ENCODE measurements around the gene RHOJ.
"Not testable (repeated sequence)": the region's sequence is repeated elsewhere in the genome, so short reads cannot be mapped to it uniquely, and the experiment has no call there.

The RHOJ gene

DNA sequence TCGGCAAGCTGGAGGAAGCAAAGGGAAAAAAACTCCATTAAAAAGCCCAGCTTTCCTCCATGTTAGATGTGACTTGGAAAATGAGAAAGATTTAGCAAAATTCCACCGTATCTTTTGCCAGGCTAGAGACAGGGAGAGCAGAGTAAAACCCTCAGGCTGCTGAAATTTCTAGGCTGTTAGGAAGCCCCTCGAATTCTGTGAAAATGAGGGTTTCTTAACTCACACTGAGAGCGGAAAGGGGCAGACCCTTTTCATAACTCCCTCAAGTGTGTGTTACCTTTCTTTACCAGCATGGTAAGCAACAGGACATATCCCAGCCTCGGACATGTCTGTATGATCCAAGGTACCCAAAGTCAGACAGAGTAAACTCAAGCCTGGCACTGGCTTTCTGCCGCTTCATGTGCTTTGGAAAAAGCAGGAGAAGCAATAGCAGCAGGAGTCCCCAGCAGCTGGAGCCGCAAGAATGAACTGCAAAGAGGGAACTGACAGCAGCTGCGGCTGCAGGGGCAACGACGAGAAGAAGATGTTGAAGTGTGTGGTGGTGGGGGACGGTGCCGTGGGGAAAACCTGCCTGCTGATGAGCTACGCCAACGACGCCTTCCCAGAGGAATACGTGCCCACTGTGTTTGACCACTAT lies at the start of gene RHOJ:
RHOJ (plus strand) TSS at position 37 of the 637 bp plus-strand sequence; CDS start at position 464, 427 bp downstream.
- FAIRE-seq (no peak), DNase-seq (ENCODE audit: low spot score) (no peak)

DNA sequence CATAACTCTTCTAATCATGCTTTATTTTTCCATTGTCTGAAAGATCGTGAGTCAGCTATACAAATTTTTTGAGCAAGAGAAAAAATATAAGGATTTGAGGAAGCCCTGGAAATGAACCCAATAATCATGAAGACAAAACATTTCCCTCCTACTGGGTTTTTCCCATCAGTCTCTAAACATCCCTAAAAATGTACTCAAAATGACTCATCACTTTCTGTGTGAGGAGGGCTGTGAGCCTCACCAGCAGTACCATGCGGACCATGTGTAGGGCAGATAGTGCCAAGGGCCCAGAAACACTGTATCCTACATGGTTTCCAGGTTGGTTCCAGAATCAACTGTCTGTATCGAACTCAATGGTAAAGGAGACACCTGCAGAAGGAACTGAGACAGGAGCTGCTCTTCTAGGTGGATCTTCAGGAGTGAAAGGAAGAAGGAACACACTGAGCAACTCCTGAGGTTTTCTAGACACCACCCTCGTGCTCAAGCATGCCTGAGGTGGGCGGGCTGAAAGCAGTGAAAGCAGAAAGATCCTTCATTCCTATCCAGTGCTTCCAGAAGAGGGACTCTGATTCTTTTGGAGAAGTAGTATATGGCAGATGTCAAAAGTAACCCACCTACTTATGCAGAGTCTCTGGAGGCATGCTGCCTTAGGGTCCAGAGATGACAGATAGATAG lies 48.6 kb upstream of the RHOJ start:
- no peak for DNase-seq (ENCODE audit: low spot score)
- FAIRE-seq, result no peak

DNA sequence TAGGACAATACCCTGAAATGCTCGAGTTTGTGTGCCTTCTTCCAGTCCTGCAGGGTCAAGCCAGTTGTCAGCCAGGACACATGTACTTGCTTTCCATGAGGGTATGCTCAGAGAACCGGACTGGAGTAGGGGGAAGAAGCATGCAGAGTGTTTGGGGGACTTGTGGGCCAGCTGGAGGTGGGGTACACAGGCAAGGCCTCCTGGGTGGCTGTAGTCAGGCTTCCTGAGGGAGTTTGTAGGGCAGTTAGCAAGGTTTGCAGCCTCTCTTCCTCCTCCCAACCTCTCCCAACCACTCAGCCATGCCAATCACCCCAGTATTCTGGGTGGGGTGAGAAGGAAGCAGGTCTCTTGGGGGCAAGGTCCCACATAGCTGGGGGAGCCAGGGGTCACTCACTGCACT lies 47.0 kb upstream of the RHOJ start:
- DNase-seq (ENCODE audit: low spot score), result no peak

DNA sequence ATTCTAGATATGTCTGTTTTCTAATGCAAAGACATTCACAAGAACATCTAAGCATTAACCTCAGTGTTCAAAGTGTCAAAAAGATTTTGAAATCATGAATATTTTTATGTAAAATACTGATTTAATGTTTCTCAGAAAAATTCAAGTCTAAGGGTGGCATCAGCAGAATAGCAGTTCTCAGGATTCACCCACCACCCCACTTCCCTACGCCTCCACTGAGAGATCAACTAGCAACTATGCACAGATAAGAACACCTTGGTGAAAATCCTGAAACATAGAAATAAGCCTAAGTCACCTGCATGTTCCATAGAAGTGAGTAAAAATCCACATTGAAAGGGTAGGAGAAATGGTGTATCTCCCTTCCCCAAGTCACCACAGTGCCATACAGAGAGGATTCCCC lies 40.9 kb upstream of the RHOJ start:
- DNase-seq (ENCODE audit: low spot score), result no peak
- FAIRE-seq, result no peak

More for the DNA sequence above, 47.0 kb upstream of the RHOJ start:
- FAIRE-seq, result no peak

DNA sequence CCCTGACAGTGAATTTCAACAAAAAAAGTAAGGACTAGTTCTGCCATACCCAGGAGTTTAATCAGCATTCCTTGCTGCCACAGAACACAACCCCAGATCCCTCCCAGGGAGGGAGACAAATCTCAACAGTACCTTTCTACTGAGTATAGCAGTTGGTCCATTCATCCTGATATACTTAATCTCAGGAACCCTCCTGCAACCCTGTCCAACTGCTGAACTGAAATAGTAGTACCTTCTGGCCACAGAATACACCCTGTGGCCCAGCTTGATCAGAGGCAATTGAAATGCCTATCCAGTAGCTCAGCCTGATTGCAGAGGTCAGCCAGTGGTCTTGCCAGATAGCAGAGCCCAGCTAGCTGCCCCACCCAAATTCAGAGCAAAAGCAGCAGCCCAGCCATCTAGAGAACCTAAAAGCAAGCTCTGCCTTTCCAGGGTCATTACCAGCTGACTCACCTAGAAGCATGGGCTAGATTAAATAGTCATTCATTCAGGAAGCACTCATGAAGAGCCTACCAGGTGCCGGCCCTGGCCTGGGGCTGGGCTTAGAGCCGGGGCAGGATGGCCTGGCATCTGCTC lies 40.0 kb upstream of the RHOJ start:
- DNase-seq (ENCODE audit: low spot score) (no peak), FAIRE-seq (no peak)

DNA sequence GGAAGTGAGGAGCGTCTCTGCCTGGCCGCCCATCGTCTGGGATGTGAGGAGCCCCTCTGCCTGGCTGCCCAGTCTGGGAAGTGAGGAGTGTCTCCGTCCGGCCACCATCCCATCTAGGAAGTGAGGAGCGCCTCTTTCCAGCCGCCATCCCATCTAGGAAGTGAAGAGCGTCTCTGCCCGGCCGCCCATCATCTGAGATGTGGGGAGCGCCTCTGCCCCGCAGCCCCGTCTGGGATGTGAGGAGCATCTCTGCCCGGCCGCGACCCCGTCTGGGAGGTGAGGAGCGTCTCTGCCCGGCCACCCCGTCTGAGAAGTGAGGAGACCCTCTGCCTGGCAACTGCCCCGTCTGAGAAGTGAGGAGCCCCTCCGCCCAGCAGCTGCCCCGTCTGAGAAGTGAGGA lies 39.0 kb upstream of the RHOJ start:
- FAIRE-seq, result not testable (repeated sequence)

DNA sequence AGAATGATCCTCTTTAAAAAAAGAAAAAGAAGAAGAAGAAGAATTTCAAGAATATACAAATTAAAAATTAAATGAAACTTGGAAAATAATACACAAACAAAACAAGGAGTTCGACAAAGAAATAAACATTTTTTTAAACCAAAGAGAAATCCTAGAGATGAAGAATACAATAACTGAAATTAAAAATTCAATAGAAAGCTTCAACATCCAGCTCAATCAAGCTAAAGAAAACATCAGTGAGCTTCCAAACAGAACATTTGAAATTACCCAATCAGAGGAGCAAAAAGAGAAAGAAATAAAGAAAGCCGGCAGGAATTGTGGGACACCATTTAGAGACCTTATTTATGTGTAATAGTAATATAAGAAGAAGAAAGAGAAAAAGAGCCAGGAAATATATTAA lies 37.2 kb upstream of the RHOJ start:
- DNase-seq (ENCODE audit: low spot score) (no peak), FAIRE-seq (no peak)

More for the DNA sequence above, 39.0 kb upstream of the RHOJ start:
- DNase-seq (ENCODE audit: low spot score), result not testable (repeated sequence)

DNA sequence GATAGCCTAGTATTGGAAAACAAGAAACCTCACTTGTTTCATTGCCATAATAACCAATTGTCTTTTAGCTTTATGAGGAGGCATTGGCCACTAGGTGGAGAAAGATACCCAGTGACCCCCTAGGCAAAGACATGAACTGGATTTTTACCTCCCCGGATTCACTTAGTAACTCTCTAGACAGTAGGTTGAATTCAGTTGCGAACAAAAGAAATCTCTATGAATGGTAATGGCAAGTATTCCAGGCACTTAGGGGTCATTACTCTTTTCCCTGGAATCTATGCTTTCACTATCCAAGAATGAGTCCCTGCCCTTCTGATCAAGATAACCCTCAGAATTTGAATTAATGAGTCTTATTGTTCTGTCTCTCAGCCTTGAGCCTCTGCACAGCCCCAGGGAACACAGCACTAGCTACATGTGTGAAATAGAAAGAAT lies 29.5 kb upstream of the RHOJ start:
- FAIRE-seq (no peak), DNase-seq (ENCODE audit: low spot score) (no peak)

DNA sequence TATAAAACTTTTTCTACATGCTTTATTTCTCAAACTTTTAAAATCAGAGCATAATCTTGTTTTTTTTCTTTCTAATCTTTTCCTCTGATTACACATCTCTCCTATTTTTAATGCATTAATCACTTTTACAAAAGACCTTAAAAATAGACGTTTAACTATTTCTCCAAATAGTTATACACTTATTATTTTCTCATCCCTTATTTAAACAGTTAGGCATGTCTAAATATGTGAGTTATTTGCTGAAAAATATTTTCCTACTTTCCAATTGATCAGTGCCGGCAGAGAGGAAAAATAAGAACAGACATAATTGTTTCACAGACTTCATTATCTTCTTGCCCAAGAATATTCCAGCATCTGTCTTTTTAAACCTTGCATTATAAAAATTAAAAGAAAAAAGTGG lies 28.7 kb upstream of the RHOJ start:
- FAIRE-seq (no peak), DNase-seq (ENCODE audit: low spot score) (no peak)

DNA sequence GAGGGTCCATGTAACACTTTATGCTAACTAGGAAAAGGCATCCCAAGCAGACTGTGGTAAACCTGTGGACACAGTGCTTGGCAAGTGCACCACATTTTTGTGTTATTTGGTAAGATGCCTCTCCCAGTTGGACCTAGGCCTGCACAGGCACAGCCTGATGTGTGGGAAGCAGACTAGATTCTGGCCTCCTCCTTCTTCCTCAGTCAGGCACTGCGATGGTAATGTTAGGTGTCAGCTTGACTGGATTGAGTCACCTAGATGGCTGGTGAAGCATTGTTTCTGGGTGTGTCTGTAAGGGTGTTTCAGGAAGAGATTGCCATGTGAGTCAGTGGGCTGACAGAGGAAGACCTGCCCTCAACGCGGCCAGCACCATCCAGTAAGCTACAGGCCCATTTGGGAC lies 25.3 kb upstream of the RHOJ start:
- FAIRE-seq (no peak), DNase-seq (ENCODE audit: low spot score) (no peak)

DNA sequence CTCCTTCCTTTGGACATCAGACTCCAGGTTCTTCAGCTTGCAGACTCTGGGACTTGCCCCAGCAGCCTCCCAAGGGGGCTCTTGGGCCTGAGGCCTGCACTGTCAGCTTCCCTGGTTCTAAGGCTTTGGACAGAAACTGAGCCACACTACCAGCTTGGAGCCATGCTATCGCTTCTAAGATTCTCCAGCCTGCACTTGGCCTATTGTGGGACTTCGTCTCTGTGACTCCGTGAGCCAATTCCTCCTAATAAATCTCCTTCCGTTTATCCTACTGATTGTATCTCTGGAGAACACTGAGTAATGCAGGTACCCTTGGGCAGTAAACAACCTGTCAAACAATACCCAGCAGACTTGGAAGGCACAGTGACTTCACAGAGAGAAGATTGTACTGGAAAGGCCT lies 24.9 kb upstream of the RHOJ start:
- no peak for FAIRE-seq
- no peak for DNase-seq (ENCODE audit: low spot score)

DNA sequence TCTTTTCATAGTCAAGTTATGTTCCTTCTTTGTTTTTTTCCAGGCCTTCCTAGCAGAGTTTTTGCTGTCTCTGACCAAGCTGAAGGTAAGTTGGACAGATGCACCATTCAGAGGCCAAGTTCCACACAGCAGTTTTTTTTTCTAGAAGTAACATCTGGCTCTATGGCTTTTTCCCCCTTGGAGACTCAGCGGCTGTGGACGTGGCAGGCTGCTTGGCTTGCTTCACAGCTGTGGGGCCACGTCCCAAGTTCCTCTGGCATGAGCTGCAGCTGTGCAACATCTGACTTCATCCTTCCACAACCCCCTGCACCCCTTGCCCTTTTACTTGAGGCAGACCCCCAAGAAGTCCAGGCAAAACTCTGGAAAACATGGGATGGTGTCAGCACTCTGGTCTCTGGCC lies 24.2 kb upstream of the RHOJ start:
- DNase-seq (ENCODE audit: low spot score), result no peak

DNA sequence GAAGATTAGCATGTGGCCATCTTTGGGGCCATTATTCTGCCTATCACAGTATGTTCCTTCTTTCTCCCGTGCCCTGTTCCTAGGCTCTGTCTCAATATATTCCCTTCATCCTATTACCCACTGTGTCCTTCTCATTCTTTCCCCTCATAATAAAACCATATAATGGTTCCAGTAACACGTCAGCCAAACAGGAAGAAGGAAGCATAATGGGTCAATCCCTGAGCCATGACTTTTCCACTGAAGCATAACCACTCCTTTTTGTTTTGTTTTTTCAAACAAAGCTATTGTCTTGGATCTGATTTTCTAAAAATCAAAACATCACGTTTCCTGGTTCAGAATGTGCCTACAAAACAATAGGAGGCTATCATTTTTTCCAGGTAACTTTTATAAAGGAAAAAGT lies 21.3 kb upstream of the RHOJ start:
- DNase-seq (ENCODE audit: low spot score) (no peak), FAIRE-seq (no peak)

More for the DNA sequence above, 24.2 kb upstream of the RHOJ start:
- FAIRE-seq, result no peak

DNA sequence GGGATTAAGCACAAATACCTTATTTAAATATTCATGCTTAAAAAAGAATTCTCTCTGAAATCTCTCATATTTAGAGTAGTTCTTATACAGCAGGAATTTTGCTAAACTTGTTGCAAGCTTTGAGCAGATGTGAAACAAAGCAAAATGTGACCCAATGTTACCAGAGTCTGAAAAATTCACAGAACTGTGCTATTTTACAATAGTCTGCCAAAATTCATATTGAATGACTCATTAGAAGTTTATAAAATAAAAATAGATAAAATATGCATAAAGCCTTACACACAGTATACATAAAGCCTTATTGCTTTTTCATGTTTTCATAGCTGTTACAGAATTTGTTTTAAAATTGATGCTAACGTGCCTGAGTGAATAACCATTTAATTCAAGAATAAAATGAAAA lies 17.8 kb upstream of the RHOJ start:
- DNase-seq (ENCODE audit: low spot score) (no peak), FAIRE-seq (no peak)

DNA sequence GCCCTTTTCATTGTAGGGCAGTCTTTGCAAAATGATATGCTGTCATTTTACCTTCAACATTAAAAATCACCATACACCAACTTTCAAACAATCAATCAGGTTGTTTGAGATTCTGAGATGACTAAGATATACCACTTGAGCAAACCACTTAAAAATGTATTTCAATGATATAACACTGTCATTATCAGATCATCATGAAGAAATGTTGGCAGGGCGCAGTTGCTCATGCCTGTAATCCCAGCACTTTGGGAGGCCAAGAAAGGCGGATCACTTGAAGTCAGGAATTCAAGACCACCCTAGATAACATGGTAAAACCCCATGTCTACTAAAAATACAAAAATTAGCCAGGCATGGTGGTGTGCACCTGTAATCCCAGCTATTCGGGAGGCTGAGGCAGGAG lies 13.0 kb upstream of the RHOJ start:
- DNase-seq (ENCODE audit: low spot score), result no peak
- no peak for FAIRE-seq

DNA sequence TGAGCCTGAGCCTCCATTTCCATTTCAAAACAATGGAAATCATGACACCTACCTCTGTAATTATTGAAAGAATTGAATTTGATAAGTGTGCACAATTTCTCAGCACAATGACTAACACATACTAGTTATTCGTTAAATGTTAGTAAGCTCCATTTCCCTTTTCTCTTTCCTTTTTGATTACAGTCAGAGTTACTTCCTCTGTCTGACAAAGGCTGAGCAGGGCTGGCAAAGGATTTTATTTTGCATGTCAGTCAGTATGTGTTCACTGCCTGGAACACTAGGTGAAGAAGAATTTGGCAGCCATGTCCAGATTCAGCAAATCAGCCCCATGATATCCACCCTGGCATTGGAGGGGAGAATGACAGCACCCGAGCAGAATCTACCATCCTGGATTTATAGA lies 12.2 kb upstream of the RHOJ start:
- DNase-seq (ENCODE audit: low spot score) (no peak), FAIRE-seq (no peak)

DNA sequence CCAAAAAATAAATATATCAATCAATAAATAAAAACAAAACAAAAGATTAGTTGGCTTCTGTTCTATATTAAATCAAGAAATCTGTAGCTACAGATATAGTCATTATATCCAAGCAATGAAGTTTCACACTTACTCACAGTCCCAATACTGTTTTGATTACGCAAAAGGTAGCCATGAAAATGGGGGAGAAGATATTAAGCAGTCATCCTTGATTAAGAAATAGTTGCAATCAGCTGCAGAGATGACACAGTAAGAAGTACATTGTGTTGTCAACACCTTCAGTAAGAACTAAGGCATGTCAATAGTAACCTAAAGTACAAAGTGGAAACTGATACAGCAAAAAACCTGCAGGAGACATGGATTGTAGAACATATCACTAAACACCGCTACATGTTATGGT lies 11.0 kb upstream of the RHOJ start:
- FAIRE-seq (no peak), DNase-seq (ENCODE audit: low spot score) (no peak)

DNA sequence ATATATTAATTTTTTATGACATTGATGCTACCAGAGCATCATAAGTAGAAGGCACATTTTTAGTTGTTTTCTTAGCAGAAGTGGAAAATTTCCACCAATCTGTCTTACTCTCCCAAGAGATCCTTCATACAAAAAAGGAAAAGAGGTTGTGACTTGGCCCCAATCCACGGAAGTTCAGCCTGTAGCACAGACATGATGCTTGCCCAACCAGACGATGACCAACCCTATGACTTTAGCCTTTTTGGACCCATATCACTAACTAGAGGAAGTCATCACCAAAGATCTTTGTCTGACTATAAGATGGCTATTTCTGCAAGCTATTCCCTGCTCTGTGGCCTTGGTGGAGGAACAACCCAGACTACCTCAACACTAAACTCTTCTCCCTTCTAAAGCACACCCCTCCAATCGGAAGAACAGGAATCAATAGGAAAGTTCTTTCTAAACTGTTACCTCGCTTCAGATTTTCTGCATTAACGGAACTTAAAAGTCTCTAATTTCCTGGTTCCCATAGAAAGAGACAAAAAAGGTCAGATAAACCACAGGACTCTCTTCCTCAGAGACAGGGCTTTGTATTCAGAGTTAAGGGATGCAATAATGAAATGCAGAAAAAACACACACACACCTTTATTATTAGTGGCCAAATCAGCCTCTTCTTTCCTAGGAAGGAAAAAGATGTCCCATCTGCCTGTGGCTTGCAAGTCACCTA lies 4.1 kb upstream of the RHOJ start:
- no peak for DNase-seq (ENCODE audit: low spot score)
- FAIRE-seq, result no peak

DNA sequence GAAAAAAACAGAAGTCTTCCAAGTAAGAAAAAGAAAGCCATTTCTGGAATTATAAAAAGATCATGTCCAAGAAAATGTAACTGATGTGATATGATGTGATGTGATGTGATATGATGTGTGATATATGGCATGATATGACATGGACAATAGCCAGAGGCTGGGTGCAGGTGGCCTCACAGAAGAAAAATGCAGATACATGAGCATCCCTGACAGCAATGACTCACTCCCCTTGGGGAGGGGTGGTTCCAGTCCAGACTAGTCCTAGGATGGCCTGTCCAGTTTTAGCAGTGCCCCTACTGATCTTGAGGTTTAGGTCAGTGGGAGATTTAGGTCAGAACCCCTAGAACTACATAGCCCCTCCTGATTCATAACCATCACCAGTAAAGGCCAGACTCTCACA lies 3.5 kb upstream of the RHOJ start:
- no peak for DNase-seq (ENCODE audit: low spot score)
- FAIRE-seq, result no peak

DNA sequence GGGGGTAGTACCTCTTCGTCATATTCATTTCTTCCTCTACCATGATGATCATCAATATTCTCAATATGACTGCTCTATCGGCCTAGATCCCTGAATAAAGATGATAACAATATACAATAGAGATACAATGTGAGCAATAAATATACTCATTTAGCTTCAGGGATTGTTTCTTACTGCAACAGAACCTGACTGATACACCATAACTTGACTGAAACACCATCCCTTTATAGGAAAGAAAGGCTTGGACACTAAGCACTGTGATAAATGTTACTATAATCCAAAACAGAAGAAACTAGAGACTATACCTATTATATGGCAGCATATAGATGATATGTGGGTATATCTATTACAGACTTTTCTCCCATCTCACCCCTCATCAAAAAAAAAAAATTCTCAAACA lies 1.2 kb upstream of the RHOJ start:
- no peak for DNase-seq (ENCODE audit: low spot score)
- no peak for FAIRE-seq

DNA sequence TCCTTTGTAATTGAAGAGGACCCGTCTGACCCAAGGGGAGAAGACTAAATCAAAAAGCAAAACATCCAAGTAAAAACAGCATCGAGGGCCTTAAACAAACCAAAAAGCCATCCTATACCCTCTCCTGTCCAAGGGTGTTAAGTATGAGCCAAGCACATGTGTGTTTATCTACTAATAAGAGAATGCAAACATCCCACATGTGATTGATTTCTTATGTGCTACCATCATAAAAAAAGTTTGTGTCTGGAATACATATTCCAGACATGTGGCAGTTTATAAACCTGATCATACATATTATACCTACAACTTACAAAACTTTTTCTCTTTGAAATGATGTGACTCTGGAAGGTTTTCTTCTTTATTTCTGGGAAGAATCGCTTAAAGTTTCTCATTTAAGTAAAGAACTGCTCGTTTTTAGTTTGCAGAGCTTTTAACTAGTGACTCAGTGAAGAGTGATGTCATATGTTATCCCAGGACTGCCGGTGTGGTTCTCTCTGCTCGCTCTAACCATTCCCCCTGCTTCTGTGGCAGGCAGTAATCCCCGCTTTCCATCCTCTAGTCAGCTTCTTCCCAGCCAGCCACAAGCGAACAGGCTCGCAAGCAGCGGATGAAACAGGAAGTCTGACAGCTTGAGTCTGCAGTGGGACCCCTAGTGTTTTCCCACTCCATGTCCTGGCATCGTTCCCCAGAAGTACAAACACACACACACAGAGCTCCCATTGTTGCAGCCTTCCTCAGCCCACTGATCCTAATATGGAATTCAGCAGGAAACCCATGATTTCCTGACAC lies 431 bp upstream of the RHOJ start:
- no peak for FAIRE-seq
- DNase-seq (ENCODE audit: low spot score), result peak; percentile 39

Measured in RCC 7860 (cell line).